ENCODE results near the gene EGR4. TPM values are rescaled to one million over a fixed set of nuclear protein-coding genes. Genes with fewer than 3 reads are reported as not detected.

Gene EGR4
- total RNA-seq, 2 experiments from 2014 or later = 0.14 to 0.17 TPM

DNA sequence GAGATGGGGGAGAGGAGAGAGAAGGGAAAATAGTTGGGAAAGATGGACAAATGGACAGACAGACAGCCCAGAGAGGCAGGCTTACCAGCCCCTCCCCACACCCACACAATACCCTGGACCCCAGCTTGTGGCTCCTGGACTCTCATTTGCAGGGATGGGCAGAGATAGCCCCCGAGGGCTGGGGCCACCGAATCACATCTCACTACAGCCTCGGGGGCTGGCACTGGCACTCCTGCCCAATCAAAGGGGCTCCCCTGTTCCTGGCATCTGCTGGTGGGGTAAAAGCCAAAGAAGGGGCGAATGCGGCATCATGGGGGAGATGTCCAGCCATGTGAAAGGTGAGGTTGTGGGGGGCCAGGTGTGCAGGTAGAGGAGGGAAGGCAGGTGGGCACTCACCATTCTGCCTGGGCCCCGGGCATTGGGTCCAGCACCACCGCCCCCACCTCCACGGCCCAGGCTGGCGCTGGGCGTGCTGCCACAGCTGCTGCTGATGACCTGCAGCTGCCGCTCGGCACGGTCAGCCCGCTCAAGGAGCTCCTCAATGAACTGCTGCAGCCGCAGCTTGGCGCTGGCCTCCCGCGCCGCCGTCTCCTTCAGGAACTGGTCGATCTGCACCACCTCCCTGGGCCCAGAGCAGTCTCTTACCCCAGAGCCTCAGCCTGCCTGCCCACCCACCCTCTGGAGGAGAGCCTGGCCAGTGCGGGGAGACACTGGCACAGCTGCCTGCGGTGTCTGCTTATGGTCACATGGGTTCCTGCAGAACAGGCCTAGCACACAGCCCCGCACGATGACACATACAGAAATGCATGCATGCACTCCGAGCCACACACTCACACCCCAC, 27.1 kb downstream of the EGR4 start:
- Histone ChIP-seq H3K27me3 (ENCODE audit: control insufficient read depth in 1 of 2, insufficient read depth in 2 of 2, low read length in 2 of 2) (no peaks in the 10 kb centered on the region), H3K9me3 (ENCODE audit: control insufficient read depth in 1 of 2, insufficient read depth in 1 of 2, low read length in 2 of 2) (no peaks in the 10 kb centered on the region), H3K36me3 (ENCODE audit: insufficient read depth, low read length) (no peaks in the 10 kb centered on the region), H3K27ac (ENCODE audit: low read depth in 1 of 2, low read length in 2 of 2) (no peak overlapping the region), H3K4me3 (ENCODE audit: low read length) (no peak overlapping the region), H3K4me1 (ENCODE audit: insufficient read depth, low read length) (peaks cover 10% of the 10 kb centered on the region)
- DNase-seq = no peak
- intact Hi-C loops (cut with DNase I, micrococcal nuclease) = no loop called here
- H3K27ac Mint-ChIP-seq = no peak overlapping the region
- no peak for ATAC-seq (ENCODE audit: poor library complexity)
- H3K36me3 Mint-ChIP-seq (ENCODE audit: low read depth) = peaks cover 31% of the 10 kb centered on the region
- H3K27me3 Mint-ChIP-seq = no peaks in the 10 kb centered on the region
- no peaks in the 10 kb centered on the region for H3K9me3 Mint-ChIP-seq
- POLR2A ChIA-PET = no interaction called here
- CTCF ChIA-PET = no interaction called here
- peaks cover 28% of the 10 kb centered on the region for H3K4me1 Mint-ChIP-seq (ENCODE audit: low read depth)
- H3K4me3 Mint-ChIP-seq = no peak overlapping the region
- TF ChIP-seq, protein P1, sequence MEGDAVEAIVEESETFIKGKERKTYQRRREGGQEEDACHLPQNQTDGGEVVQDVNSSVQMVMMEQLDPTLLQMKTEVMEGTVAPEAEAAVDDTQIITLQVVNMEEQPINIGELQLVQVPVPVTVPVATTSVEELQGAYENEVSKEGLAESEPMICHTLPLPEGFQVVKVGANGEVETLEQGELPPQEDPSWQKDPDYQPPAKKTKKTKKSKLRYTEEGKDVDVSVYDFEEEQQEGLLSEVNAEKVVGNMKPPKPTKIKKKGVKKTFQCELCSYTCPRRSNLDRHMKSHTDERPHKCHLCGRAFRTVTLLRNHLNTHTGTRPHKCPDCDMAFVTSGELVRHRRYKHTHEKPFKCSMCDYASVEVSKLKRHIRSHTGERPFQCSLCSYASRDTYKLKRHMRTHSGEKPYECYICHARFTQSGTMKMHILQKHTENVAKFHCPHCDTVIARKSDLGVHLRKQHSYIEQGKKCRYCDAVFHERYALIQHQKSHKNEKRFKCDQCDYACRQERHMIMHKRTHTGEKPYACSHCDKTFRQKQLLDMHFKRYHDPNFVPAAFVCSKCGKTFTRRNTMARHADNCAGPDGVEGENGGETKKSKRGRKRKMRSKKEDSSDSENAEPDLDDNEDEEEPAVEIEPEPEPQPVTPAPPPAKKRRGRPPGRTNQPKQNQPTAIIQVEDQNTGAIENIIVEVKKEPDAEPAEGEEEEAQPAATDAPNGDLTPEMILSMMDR (IDR thresholded peaks at IDR 0.05) = no peak

GRCh38 chr2:73265298-73266060, 27.9 kb downstream of the EGR4 start:
- peaks cover 32% of the 10 kb centered on the region for H3K36me3 Mint-ChIP-seq (ENCODE audit: low read depth)
- Histone ChIP-seq H3K36me3 (ENCODE audit: insufficient read depth, low read length) (no peaks in the 10 kb centered on the region), H3K4me3 (ENCODE audit: low read length) (no peak overlapping the region), H3K4me1 (ENCODE audit: insufficient read depth, low read length) (peaks cover 10% of the 10 kb centered on the region), H3K27ac (ENCODE audit: low read depth in 1 of 2, low read length in 2 of 2) (no peak overlapping the region), H3K9me3 (ENCODE audit: control insufficient read depth in 1 of 2, insufficient read depth in 1 of 2, low read length in 2 of 2) (no peaks in the 10 kb centered on the region), H3K27me3 (ENCODE audit: control insufficient read depth in 1 of 2, insufficient read depth in 2 of 2, low read length in 2 of 2) (no peaks in the 10 kb centered on the region)
- ChIA-PET POLR2A (no interaction called here), CTCF (no interaction called here)
- peaks cover 28% of the 10 kb centered on the region for H3K4me1 Mint-ChIP-seq (ENCODE audit: low read depth)
- no peak overlapping the region for H3K27ac Mint-ChIP-seq
- H3K4me3 Mint-ChIP-seq = no peak overlapping the region
- no peaks in the 10 kb centered on the region for H3K27me3 Mint-ChIP-seq
- ATAC-seq (ENCODE audit: poor library complexity) (no peak), DNase-seq (no peak)
- intact Hi-C loops (cut with DNase I, micrococcal nuclease) = no loop called here
- TF ChIP-seq, protein P1 (IDR thresholded peaks at IDR 0.05) = no peak
- H3K9me3 Mint-ChIP-seq = no peaks in the 10 kb centered on the region

- no peaks in the 10 kb centered on the region for H3K9me3 Mint-ChIP-seq
- peaks cover 33% of the 10 kb centered on the region for H3K36me3 Mint-ChIP-seq (ENCODE audit: low read depth)
- no peaks in the 10 kb centered on the region for H3K27me3 Mint-ChIP-seq
- ChIA-PET POLR2A (no interaction called here), CTCF (no interaction called here)
- no peak overlapping the region for H3K27ac Mint-ChIP-seq
- intact Hi-C loops (cut with DNase I, micrococcal nuclease) = no loop called here
- Histone ChIP-seq H3K9me3 (ENCODE audit: control insufficient read depth in 1 of 2, insufficient read depth in 1 of 2, low read length in 2 of 2) (no peaks in the 10 kb centered on the region), H3K36me3 (ENCODE audit: insufficient read depth, low read length) (no peaks in the 10 kb centered on the region), H3K4me1 (ENCODE audit: insufficient read depth, low read length) (peaks cover 10% of the 10 kb centered on the region), H3K27me3 (ENCODE audit: control insufficient read depth in 1 of 2, insufficient read depth in 2 of 2, low read length in 2 of 2) (no peaks in the 10 kb centered on the region), H3K27ac (ENCODE audit: low read depth in 1 of 2, low read length in 2 of 2) (no peak overlapping the region), H3K4me3 (ENCODE audit: low read length) (no peak overlapping the region)
- ATAC-seq (ENCODE audit: poor library complexity) (no peak), DNase-seq (no peak)
- H3K4me3 Mint-ChIP-seq = no peak overlapping the region
- TF ChIP-seq, protein P1 (IDR thresholded peaks at IDR 0.05) = no peak
- peaks cover 22% of the 10 kb centered on the region for H3K4me1 Mint-ChIP-seq (ENCODE audit: low read depth)
Measured at GRCh38 chr2:73264783-73265182, 28.6 kb downstream of the EGR4 start.
